CD4-positive, alpha-beta T cell treated with Interleukin-2 at 100 ng/mL for 4 hours (primary cell): ENCODE results near the gene CCDC6.
"Not testable (repeated sequence)": the region's sequence is repeated elsewhere in the genome, so short reads cannot be mapped to it uniquely, and the experiment has no call there.

Experiments used
- DNase-seq: peaks from one replicate; pipeline ENCODE4 v3.0.0-alpha.2; 2020; ENCODE audit warnings: low spot score

CCDC6 gene

GRCh38 chr10:59754951-59755350 is 151.4 kb downstream of the CCDC6 start:
- no peak for DNase-seq

- DNase-seq, result no peak
These were observed 153.1 kb downstream of the CCDC6 start, which contains the start of gene MRLN for GRCh38 chr10:59753267-59753666. Gene MRLN, minus strand, starts transcription at chr10:59753455.

GRCh38 chr10:59752278-59752940 is 153.9 kb downstream of the CCDC6 start:
- no peak for DNase-seq

GRCh38 chr10:59750155-59750945 is 156.0 kb downstream of the CCDC6 start:
- DNase-seq, result no peak

- no peak for DNase-seq
These were observed 157.5 kb downstream of the CCDC6 start for GRCh38 chr10:59748834-59749233.

GRCh38 chr10:59745163-59745650 is 161.1 kb downstream of the CCDC6 start:
- no peak for DNase-seq

GRCh38 chr10:59744762-59745161 is 161.6 kb downstream of the CCDC6 start:
- not testable (repeated sequence) for DNase-seq

- not testable (repeated sequence) for DNase-seq
These were observed 162.2 kb downstream of the CCDC6 start for GRCh38 chr10:59744156-59744555.

- no peak for DNase-seq
These were observed 164.8 kb downstream of the CCDC6 start for GRCh38 chr10:59741583-59741982.

- no peak for DNase-seq
These were observed 165.3 kb downstream of the CCDC6 start for GRCh38 chr10:59741048-59741447.
